Stimulated activated CD4-positive, alpha-beta T cell treated with anti-CD3 and anti-CD28 coated beads, Interleukin-12 subunit alpha, Interleukin-12 subunit beta, amount 100 ng/mL, for 48 hours (primary cell): ENCODE measurements around the gene CDK8.
"Not testable (repeated sequence)": the region's sequence is repeated elsewhere in the genome, so short reads cannot be mapped to it uniquely, and the experiment has no call there.

Experiments used
- DNase-seq, 3 donors: peaks; one replicate each; pipeline ENCODE4 v3.0.0-alpha.2; 2020; ENCODE audit warnings: low read depth in 2 of 3, low spot score in 1 of 3

Gene CDK8

DNA sequence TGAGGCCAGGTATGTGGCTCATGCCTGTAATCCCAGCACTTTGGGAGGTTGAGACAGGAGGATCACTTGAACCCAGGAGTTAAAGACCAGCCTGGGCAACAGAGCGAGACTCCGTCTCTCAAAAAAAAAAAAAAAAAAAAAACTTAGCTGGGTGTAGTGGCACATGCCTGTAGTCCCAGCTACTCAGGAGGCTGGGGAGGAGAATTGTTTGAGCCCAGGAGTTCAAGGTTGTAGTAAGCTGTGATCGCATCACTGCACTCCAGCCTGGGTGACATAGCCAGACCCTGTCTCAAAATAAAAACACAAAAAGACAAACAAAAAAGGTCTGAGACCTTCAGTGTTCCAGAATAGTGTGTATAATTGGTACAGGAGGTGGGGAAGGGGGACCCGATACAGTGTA, 1.9 kb upstream of the CDK8 start:
- DNase-seq, result not testable (repeated sequence)

DNA sequence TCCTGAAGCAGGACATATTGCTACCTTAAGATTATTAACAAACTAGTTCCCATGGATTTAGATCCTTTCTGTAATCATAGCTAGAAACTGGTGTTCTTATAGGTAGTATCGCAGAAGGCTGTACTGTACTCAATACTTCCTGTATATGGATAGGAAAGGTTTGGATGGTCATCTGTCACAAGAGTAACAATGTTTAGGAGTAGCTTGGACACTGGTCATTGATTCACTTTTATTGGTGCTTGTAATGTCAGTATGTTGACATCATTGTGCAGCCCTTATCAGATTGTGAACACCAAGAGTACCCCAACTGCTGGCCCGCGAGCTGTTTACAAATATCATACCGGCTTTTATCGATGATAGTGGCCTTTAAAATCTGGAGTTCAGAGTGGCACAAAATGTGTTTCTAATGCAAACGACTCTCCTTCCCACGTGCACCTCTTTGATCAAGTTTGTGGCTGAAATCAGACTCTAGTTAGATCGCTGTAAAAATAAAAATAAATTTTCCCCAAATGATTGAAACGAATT, 605 bp upstream of the CDK8 start:
- no peak for DNase-seq

DNA sequence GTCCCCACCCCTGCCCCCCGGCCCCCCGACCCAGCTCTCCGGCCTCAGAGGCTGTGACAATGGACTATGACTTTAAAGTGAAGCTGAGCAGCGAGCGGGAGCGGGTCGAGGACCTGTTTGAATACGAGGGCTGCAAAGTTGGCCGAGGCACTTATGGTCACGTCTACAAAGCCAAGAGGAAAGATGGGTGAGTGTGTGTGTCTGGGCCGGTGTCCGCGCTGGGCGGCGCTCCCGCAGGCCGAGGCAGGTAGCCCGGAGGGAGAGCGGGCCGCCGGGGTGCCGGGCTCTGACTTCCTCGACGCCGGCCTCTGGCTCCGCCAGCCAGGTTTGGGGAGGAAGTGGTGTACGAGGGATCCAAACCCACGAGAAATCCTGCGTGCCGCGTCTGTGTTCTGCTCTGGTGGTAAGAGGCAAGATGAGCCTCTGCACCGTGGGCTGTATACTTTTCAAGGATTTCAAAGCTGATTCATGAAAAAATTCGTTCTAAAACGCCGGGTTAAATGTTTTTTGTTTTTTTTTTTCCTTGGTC, 718 bp downstream of the CDK8 start:
- DNase-seq, result peak; percentile 25 to 33 (median 26)

DNA sequence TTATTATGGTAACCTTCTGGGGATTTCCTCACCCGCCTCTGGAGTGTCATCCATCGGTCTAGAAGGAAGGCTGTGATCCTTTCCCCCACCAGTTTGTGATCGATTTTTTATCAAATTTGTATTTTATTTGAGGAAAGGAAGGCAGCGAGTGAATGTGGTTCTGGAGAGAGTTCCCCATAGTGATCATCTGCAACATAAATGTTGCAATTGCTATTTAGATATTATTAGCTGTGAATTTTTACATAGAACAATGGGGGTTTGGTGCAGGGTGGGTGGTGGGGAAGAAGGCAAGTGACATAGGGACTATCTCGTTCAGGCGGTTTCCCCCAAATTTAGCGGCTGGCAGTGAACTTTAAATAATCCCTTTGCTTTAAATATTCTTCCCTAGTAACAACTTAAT, 1.2 kb downstream of the CDK8 start:
- no peak for DNase-seq

DNA sequence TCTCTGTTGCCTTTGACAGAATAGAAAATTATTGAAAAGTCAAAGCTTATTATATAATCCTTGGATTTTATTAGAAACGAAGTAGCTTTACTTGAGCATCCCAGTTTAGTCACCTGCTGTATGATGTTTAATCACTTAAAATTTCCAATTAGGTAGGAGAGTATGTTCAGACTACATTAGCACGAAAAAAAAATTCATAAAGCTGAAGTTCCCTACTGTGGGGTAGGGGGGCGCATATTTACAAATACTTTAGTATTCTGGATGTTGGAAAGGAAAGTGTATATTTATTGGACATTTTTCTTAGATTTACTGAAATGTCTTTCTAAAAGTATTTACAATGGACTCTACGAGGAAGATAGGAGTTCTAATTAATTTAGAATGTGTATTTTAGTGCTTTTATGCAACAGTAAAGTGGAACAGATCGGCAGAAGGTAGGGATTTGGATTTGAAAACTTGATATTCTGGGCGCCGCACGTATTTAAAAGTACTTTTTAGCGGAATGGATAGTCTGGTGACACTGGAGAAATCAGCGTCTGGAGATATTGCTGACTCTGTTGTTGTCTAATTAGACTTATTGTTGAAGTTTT, 1.9 kb downstream of the CDK8 start:
- DNase-seq, result no peak

DNA sequence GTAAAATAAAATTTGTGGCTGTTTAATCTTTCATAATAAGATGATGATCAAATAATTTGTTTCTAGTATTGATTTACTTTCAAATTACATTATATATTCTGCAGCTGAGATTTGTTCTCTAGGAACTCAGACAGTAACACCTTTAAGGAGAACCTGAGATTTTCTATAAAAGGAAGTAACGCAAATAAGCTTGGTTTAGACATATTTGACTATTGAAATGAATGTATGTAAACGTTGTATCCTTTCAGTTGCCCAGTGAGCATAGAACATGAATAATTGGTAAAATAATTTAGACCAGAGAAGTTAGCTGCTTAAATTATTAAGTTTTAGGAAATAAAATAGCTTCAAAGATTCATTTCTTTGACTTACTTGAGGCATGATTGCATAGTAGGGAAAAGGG, 3.1 kb downstream of the CDK8 start:
- DNase-seq, result no peak

DNA sequence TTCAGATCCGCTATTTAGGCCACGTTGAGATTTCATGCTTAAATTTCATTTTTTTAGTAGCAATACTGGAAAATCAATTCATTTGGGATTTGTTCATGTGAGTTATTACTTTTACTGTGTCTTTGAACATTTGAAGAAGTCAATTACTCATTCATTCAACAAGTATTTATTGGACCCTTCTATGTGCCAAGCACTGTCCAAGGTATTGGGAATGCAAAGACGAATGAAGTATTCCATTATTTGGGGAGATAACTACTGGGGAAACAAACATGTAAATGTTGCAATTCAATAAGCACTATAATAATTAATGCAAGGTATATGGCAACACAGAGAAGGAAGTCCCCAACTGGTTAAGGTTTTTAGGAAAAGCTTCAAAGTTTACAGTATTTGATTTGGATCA, 5.7 kb downstream of the CDK8 start:
- DNase-seq, result no peak

DNA sequence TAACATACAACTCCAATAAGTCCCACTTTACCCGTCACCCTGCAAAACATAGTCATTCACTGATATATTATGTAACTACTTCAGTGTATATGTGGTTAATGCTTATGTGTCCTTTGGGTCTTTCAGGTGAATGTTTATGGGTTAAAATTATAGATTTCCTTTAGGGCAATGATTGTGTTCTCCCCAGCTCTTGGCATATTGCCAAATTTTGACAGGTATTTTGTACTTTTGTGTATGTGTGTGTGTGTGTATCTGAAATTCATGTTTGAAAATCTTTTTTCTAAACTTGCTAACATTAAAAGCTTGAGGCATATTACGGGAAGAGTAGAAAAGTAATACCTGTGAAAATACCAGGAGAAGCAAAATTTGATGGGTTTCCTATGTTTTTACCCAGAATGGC, 8.2 kb downstream of the CDK8 start:
- DNase-seq, result no peak

DNA sequence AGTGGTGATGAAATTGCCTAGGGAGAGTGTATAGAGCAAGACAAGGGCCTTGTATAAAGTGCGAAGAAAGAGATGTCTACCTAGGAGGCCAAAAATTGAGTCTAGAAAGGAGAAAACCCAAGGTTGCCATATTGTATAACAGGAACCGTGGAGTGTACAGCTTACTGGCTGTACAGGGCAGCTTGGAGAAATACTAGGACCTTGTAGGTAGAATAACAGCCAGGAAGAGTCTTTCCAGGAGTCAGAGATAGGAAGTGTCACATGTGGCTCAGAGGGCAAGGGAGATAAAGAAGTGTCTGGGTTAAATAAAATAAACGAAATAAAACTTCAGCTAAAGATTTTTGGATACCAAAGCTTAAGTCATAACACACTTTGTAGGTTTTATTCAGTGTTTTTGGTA, 12.4 kb downstream of the CDK8 start:
- no peak for DNase-seq

DNA sequence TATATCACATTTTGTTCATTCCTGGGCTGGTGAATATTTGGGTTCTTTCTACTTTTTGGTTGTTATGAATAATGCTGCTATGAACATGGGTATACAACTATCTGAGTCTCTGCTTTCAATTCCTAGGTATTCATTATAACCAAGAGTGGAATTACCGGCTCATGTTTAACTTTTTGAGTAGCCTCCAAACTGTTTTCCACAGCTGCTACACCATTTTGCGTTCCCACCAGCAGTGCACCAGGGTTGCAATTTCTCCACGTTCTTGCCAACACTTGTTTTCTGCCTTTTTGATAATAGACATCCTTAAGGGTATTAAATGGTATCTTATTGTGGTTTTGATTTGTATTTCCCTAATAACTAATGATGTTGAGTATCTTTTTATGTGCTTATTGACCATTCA, 16.8 kb downstream of the CDK8 start:
- no peak for DNase-seq

DNA sequence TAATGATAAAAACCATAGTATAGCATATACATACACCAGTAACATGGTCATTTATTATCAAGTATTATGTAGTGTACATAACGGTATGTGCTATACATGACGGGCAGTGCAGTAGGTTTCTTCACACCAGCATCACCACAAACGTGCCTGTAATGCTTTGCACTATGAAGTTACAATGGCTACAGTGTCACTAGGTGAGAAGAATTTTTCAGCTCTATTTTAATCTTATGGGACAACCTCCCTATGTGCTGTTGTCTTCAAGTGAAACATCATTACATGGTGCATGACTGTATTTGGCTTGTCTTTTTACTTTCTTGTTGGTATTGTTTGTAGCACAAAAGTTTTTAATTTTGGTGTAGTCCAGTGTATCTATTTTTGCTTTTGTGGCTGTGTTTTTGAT, 18.7 kb downstream of the CDK8 start:
- DNase-seq, result no peak

DNA sequence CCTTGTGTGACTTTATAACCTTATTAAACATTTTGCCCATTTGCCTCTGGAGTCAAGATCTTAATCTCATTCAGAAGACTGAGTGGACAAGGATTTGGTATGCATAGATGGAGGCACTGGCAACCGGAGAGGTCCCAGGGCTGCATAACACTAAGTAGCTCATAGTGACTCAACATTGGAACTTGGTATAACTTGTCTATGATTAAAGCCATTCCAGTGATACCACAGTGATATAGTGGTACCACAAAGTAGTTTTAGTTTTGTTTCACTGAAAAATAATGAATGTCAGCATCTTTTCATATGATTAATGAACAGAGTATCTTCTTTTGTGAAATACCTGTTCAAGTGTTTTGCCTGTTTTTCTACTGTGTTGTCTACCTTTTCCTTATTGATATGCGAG, 26.4 kb downstream of the CDK8 start:
- no peak for DNase-seq

DNA sequence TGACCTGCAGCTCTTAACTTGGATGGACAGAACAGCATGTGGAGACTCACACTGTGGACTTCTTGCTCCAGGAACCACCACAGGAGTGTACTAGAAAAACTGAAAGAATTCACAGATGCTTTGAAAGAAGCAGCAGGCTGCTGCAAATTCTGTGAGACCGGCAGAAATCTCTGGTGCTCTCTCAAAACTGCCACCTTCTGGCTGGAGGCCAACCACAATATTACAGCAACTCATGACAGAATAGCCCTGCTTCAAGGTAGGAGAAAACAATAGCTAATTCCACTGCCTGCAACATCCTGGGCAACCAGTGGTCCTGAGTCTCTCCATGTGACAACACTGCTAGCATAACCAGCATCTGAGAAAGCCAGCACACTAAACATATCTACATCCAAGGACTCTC, 26.9 kb downstream of the CDK8 start:
- DNase-seq, result no peak

DNA sequence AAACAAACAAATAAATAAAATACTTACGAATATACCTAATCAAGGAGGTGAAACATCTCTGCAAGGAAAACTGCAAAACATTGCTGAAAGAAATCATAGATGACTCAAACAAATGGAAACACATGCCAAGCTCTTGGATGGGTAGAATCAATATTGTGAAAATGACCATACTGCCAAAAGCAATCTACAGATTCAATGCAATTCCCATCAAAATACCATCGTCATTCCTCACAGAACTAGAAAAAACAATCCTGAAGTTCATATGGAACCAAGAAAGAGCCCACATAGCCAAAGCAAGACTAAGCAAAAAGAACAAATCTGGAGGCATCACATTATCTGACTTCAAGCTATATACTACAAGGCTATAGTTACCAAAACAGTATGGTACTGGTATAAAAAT, 32.0 kb downstream of the CDK8 start:
- DNase-seq, result not testable (repeated sequence)

DNA sequence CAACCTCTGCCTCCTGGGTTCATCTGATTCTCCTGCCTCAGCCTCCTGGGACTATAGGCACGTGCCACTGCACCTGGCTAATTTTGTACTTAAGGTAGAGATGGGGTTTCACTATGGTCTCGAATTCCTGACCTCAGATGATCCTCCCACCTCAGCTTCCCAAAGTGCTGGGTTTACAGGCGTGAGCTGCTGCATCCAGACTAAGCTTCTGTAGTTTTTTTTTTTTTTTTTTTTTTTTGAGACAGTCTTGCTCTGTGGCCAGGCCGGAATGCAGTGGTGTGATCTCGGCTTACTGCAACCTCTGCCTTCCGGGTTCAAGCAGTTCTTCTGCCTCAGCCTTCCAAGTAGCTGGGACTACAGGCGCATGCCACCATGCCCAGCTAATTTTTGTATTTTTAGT, 34.9 kb downstream of the CDK8 start:
- DNase-seq, result not testable (repeated sequence)

DNA sequence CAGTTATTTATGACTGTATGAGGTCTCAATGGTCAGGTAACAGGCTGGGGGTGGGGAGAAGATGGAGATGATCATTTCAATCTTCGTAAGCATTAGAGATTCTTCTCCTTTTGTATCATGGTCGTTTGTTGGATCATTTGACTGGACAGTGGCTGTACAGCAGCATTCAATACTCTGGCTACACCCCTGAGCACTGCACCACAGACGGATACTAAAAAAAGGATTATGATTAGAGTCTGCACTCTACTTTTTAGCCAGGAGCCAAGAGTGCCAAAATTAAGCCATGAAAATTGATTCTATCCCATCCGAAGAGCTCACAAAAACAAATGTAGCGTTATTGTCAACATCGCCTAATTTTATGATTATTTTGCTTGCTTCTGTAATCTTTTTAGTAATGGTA, 41.9 kb downstream of the CDK8 start:
- no peak for DNase-seq

DNA sequence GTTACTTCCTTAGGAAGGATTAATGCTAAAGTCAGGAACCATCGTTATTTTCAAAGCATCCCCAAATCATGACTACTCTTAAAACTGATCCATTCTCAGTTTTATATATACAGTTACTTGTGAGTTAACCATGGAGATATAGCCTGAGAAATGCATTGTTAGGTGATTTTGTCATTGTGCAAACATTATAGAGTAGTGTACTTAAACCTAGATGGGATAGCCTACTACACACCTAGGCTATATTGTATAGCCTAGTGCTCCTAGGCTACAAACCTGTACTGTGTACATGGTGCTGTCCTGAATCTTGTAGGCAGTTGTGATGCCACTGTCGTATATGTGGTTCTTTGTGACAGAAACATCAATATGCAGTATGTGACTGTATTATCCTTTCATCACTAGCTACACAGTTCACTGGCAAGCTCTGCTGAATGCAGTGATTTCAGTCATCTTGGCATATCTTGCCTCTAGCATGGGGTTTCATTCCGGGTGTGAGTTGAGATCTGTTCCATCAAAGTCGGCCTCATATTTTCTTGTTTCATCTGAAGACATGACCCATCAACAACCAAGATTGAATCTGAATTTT, 45.3 kb downstream of the CDK8 start:
- DNase-seq, result no peak

DNA sequence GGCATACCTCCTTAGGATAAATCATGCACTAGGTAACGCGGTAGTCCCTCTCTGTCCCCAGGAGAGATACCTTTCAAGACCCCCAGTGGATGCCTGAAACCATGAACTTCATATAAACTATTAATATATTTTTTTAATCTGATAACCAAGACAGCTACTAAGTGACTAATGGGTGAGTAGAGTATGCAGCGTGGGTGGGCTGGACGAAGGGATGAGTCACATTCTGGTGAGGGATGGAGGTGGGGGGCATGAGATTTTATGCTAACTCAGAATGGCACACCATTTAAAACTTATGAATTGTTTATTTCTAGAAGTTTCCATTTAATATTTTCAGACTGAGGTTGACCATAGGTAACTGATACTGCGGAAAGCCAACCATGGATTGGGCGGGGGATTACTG, 46.2 kb downstream of the CDK8 start:
- DNase-seq, result no peak

DNA sequence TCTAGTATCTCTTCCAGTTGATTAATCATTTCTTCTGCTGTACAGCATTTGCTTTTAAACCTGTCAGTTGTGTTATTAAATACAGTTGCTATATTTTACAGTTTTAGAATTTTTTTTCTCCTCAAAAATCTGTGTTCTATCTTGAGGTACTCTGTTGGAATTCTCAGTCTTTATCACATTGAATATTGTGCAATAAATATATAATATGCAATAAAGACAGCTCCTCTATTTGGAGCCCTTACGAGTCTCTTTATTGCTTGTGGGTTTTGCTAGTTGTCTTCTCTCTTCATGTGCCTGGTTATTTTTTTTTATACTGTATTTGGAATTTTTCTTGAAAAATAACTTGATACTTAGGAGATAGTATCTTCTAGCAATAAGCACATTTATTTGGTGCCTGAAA, 51.7 kb downstream of the CDK8 start:
- no peak for DNase-seq

DNA sequence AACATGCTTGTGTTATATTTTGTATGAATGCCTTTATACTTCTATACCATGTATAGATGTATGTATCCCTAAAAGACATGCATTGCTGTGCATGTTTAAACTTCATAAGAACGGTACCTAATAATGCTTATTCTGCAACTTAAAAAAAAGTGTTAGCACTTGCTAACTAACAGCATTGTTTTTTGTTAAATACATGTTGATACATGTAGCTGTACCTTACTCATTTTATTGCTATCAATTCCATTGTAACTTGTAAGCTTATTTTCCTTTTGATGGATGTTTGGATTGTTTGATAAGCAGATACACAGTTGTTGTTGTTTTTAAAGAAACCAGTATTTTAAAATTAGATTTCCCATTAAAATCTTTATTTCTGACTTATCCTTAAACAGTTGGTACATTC, 53.8 kb downstream of the CDK8 start:
- no peak for DNase-seq

DNA sequence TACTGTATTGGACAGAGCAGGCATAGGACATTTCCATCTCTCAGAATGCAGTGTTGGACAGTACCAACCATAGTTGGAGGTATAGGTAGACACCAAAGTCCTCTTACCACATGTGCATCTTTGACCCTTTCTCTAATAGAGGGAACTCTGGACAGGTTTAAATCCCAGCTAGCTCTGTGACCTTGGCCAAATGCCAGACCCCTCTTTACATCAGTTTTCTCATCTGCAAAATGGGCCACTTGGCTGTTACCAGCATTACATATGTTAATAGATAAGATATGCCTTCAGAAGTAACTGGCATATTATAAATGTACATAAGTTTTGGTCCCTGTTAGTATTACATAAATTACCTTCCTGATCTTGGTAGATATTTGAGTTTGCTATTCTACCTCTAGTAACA, 54.3 kb downstream of the CDK8 start:
- DNase-seq, result no peak

DNA sequence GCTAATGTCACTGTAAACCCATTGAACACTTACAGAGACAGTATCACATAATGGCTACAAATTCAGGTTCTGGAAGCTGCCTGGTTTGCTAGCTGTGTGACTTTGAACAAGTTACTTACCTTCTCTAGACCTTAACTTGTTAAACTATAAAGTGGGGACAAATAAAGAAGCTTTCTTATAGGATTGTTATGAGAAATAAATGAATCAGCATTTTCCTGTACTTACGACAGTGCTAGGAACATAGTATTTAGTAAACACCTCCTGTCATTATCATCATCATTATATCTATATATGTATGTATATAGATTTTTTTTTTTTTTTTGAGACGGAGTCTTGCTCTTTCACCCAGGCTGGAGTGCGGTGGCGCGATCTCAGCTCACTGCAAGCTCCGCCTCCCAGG, 54.9 kb downstream of the CDK8 start:
- no peak for DNase-seq

DNA sequence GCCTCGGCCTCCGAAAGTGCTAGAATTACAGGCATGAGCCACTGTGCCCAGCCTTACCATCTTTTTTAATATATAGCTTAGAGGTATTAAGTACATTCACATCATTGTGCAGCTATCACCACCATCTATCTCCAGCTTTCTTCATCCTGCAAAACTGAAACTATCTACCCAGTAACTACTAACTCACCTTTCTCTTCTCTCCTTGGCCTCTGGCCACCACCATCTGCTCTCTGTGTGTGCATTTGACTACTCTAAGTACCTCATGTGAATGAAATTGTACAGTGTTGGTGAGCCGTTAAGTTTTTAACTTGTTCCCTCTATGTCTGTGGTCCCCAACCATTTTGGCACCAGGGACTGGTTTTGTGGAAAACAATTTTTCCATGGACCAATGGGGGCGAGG, 56.1 kb downstream of the CDK8 start:
- DNase-seq, result no peak
